Neuron (in vitro differentiated cells): ENCODE measurements around the gene RLN3.
"Not testable (repeated sequence)": the region's sequence is repeated elsewhere in the genome, so short reads cannot be mapped to it uniquely, and the experiment has no call there.

Experiments used
- H2AFZ ChIP-seq: one replicate; pipeline ENCODE4 v1.6.1; 2013; ENCODE audit warnings: low read depth, mild to moderate bottlenecking, inconsistent platforms, low read length, moderate library complexity
- H3K27me3 ChIP-seq: one replicate; pipeline ENCODE4 v1.6.1; 2013; ENCODE audit warnings: low read length; ENCODE audit not compliant: insufficient read depth
- H3K36me3 ChIP-seq: one replicate; pipeline ENCODE4 v1.6.1; 2013; ENCODE audit warnings: low read length; ENCODE audit not compliant: insufficient read depth
- H3K4me1 ChIP-seq: one replicate; pipeline ENCODE4 v1.6.1; 2013; ENCODE audit warnings: low read length; ENCODE audit not compliant: insufficient read depth
- H3K4me3 ChIP-seq: 2 replicates; pipeline ENCODE4 v1.5.1; 2013; ENCODE audit warnings: mild to moderate bottlenecking, low read length, moderate library complexity
- H3K9me3 ChIP-seq: one replicate; pipeline ENCODE4 v1.6.1; 2013; ENCODE audit warnings: low read length

The RLN3 gene

DNA sequence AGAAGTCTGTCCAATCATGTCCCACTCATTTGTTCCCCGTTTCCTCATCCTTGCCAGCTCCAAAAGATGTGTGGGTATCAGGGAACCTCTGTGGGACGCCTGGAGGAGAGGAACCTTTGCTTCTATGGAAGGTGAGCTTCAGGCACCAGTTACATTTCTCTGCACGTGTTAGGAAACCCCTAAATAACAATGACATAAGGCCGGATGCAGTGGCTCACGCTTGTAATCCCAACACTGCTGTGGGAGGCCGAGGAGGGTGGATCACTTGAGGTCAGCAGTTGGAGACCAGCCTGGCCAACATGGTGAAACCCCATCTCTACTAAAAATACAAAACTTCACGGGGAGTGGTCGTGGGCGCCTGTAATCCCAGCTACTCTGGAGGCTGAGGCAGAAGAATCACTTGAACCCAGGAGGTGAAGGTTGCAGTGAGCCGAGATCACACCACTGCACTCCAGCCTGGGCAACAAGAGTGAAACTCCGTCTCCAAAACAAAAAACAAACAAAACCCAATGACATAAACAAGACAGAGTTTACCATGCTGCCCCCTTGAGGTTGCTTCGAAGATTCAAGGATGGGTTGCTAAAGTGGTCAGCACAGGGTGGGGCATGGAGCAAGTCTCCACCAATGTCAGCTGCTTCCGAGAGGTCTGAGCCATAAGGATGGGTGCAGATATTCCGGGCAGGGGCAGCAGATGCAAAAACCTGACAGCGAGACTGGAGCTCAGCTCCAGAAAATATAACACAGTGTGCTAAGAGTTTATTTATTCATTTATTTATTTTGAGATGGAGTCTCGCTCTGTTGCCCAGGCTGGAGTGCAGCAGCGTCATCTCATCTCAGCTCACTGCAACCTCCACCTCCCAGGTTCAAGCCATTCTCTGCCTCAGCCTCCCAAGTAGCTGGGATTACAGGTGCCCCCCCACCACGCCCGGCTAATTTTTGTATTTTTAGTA is 15.0 kb downstream of the RLN3 start:
- H2AFZ ChIP-seq, H3K36me3 ChIP-seq, H3K4me1 ChIP-seq, H3K27me3 ChIP-seq, H3K4me3 ChIP-seq, H3K9me3 ChIP-seq: not testable (repeated sequence)

DNA sequence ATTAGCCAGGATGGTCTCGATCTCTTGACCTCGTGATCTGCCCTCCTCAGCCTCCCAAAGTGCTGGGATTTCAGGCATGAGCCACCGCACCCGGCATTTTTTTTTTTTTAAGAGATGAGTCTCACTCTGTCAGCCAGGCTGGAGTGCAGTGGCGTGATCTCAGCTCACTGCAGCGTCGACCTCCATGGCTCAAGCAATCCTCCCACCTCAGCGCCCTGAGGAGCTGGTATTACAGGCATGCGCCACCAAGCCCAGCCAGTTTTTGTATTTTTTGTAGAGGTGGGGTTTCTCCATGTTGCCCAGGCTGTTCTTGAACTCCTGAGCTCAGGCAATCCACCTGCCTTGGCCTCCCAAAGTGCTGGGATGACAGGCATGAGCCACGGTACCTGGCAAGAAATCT is 19.9 kb downstream of the RLN3 start:
- not testable (repeated sequence) for H3K27me3 ChIP-seq, H3K4me3 ChIP-seq, H3K4me1 ChIP-seq, H3K36me3 ChIP-seq, H2AFZ ChIP-seq, H3K9me3 ChIP-seq

DNA sequence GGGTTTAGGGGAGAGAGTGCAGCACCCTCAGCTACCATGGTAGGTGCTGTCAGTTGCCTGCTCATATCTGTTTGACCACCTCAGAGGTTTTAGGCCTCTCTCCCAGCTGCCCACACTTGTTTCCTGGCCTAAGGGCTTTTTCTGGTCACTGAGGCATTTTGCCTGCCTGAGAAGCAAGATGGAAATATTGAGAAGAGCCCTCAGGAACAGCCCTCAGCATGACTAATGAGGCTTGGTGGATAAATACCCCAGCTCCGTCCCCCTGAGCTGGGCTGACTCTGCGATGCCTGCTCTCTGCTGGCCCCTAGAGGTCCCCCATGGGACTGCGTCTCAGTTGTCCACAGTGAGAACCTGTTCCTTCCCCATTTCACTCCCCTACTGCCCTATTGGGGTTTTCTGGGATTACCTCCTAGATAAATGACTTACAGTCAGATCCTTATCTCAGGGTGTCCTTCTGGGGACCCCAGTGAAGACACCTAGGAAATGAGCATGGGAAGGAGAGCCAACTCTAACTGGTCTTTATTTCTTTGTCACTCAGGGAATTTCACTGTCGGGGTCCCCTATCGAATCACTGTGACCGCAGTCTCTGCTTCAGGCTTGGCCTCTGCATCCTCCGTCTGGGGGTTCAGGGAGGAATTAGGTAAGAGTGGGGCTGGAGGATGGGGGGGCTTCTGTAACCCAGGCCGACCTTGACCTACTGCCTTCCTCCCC is 20.6 kb downstream of the RLN3 start:
- H3K4me3 ChIP-seq, result no peak overlapping the region
- no peaks in the 10 kb centered on the region for H3K4me1 ChIP-seq
- no peaks in the 10 kb centered on the region for H3K27me3 ChIP-seq
- H3K9me3 ChIP-seq, result peaks cover 2% of the 10 kb centered on the region
- H3K36me3 ChIP-seq, result no peaks in the 10 kb centered on the region
- no peak overlapping the region for H2AFZ ChIP-seq

DNA sequence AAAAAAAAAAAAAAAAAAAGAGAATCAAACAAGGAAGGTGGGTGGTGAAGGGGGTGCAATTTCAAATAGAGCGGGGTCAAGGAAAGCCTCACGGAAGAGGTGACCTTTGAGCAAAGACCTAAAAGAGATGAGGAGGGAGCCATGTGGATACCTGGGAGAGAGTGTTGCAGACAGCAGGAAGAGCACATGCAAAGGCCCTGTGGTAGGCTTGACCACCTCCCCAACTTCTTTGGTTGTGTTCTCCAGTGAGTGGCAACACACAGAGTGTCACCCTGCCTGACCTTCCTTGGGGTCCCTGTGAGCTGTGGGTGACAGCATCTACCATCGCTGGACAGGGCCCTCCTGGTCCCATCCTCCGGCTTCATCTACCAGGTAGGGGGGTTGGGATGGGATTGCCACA is 22.6 kb downstream of the RLN3 start:
- H3K36me3 ChIP-seq, result no peaks in the 10 kb centered on the region
- no peaks in the 10 kb centered on the region for H3K27me3 ChIP-seq
- no peaks in the 10 kb centered on the region for H3K4me1 ChIP-seq
- H2AFZ ChIP-seq, result no peak overlapping the region
- H3K4me3 ChIP-seq, result no peak overlapping the region
- peaks cover 2% of the 10 kb centered on the region for H3K9me3 ChIP-seq

DNA sequence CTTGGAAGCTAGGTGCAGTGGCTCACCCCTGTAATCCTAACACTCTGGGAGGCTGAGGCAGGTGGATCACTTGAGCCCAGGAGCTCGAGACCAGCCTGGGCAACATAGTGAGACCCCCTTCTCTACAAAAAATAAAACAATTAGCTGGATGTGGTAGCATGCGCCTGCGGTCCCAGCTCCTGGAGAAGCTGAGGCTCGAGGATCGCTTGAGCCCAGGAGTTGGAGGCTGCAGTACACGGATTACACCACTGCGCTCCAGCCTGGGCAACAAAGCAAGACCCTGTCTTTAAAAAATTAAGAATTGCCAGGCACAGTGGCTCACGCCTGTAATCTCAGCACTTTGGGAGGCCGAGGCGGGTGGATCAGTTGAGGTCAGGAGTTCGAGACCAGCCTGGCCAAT is 23.0 kb downstream of the RLN3 start:
- not testable (repeated sequence) for H2AFZ ChIP-seq, H3K4me3 ChIP-seq, H3K9me3 ChIP-seq, H3K36me3 ChIP-seq, H3K4me1 ChIP-seq, H3K27me3 ChIP-seq

DNA sequence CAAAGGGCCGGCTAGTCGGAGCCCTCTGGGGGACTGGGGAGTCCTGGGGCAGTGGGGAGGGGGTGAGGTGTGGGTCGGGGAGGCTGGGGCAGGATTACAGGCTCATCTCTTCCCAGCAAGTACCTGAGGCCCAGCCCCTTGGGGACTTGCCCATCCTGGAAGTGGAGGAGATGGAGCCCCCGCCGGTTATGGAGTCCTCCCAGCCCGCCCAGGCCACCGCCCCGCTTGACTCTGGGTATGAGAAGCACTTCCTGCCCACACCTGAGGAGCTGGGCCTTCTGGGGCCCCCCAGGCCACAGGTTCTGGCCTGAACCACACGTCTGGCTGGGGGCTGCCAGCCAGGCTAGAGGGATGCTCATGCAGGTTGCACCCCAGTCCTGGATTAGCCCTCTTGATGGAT is 24.0 kb downstream of the RLN3 start:
- H3K9me3 ChIP-seq, result peaks cover 2% of the 10 kb centered on the region

DNA sequence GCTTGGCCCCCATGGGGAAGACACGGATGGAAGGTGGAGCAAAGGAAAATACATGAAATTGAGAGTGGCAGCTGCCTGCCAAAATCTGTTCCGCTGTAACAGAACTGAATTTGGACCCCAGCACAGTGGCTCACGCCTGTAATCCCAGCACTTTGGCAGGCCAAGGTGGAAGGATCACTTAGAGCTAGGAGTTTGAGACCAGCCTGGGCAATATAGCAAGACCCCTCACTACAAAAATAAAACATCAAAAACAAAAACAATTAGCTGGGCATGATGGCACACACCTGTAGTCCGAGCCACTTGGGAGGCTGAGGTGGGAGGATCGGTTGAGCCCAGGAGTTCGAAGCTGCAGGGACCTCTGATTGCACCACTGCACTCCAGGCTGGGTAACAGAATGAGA is 24.5 kb downstream of the RLN3 start:
- no peak overlapping the region for H3K4me3 ChIP-seq
- no peaks in the 10 kb centered on the region for H3K4me1 ChIP-seq
- peaks cover 2% of the 10 kb centered on the region for H3K9me3 ChIP-seq
- H3K27me3 ChIP-seq, result peaks cover 10% of the 10 kb centered on the region
- H2AFZ ChIP-seq, result no peak overlapping the region
- no peaks in the 10 kb centered on the region for H3K36me3 ChIP-seq

More for the DNA sequence above, 24.0 kb downstream of the RLN3 start:
- Histone ChIP-seq H2AFZ (no peak overlapping the region), H3K36me3 (no peaks in the 10 kb centered on the region), H3K4me3 (no peak overlapping the region), H3K27me3 (peaks cover 10% of the 10 kb centered on the region), H3K4me1 (no peaks in the 10 kb centered on the region)

DNA sequence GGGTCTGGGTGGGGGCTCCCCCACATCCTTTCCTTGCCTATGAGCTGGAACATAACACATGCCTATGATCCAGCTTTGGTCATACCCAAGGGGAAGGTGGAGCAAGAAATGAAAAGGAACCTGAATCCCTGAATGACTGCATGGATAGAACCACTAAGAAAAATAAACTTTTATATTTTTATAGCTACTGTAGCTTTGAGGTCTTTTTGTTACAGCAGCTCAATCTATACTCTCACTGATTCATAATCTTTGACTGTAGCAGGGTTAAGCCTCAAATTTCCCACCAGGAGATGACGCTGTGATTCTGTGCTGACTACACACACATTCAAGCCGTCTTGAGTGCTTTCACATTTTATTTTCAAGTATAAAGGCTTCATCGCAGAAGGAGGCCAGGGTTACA is 25.1 kb downstream of the RLN3 start:
- Histone ChIP-seq H3K4me1 (peaks cover 1% of the 10 kb centered on the region), H2AFZ (no peak overlapping the region), H3K9me3 (peaks cover 2% of the 10 kb centered on the region), H3K4me3 (no peak overlapping the region), H3K36me3 (no peaks in the 10 kb centered on the region), H3K27me3 (peaks cover 10% of the 10 kb centered on the region)

DNA sequence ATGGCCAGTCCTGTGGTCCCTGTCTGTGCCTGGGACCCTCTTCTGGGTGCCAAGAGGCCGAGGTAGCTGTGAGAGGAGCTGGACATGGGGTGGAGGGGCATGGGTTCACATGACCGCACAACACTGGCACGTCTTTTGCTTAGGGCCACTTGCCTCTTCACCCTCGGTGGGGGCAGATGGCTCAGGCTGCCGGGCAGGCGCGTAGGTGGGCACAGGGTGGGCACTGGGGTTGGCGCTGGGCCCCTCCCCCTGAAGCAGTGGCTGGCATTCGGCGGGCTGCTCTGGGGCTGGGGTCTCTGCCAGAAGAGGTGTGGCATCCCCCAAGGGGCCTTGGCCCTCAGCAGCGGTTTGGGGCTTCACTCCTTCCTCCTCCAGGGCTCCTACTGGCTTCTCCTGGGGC is 25.6 kb downstream of the RLN3 start:
- Histone ChIP-seq H3K27me3 (peaks cover 13% of the 10 kb centered on the region), H3K4me3 (no peak overlapping the region), H3K36me3 (no peaks in the 10 kb centered on the region), H3K9me3 (peaks cover 2% of the 10 kb centered on the region), H2AFZ (no peak overlapping the region), H3K4me1 (peaks cover 4% of the 10 kb centered on the region)

DNA sequence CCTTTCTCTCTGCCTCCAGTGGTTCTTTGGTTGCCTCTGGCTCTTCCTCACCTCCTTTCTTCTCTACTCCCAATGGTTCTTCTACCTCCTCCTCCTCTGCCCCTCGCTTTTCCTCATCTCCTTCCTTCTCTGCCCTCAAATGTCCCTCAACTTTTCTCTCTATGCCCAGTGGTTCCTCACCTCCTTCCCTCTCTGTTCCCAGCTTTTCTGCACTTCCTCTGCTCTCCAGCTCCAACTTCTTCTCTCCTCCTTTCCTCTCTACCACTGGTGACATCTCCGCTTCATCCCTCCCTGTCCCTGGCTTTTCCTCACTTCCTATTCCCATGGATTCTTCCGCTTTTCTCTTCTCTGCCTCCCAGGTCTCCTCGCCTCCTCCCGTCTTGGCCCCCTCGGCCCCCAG is 26.2 kb downstream of the RLN3 start:
- peaks cover 16% of the 10 kb centered on the region for H3K27me3 ChIP-seq

DNA sequence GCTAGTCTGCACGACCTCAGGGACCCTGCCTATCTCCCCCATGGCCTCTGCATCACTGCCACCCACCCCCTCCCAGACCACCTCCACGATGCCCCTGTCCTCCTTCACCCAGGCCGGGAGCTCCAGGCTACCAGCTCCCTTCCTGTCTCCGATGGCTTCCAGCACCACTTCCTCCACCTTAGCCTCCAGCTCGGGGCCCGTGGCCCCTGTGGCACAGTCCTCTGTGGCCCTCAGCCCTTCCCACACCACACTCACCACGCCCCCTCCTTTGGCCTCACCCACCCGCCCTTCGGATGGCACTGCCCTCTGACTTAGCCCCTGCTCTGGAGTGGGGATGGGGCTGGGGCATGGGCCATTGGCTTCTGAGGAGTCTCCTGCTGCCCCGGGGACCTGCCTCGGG is 26.8 kb downstream of the RLN3 start:
- H3K4me1 ChIP-seq, result peaks cover 7% of the 10 kb centered on the region
- H2AFZ ChIP-seq, result no peak overlapping the region
- H3K27me3 ChIP-seq, result peaks cover 16% of the 10 kb centered on the region
- H3K4me3 ChIP-seq, result no peak overlapping the region
- H3K9me3 ChIP-seq, result peaks cover 2% of the 10 kb centered on the region
- H3K36me3 ChIP-seq, result no peaks in the 10 kb centered on the region

More for the DNA sequence above, 26.2 kb downstream of the RLN3 start:
- Histone ChIP-seq H3K36me3 (no peaks in the 10 kb centered on the region), H3K4me3 (no peak overlapping the region), H3K9me3 (peaks cover 2% of the 10 kb centered on the region), H3K4me1 (peaks cover 4% of the 10 kb centered on the region), H2AFZ (no peak overlapping the region)

DNA sequence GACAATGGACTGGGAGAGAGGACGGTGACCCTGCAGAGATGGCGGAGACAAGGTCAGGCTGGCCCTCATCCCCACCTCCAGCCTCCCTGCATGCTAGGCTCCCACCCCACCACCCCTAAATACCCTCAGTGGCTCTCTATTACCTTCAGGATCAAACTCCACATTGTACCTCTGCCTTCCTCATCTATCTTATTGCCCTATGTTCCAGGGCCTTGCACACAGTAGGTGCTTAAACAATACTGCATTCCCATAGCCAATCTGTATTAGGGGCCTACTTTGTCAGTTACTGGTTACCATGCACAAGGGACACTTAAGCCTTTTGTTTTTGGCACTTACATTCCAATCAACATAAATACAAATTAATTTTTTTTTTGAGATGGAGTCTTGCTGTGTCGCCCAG is 27.4 kb downstream of the RLN3 start:
- H2AFZ ChIP-seq, result no peak overlapping the region
- peaks cover 16% of the 10 kb centered on the region for H3K27me3 ChIP-seq
- peaks cover 8% of the 10 kb centered on the region for H3K4me1 ChIP-seq
- H3K9me3 ChIP-seq, result peaks cover 2% of the 10 kb centered on the region
- H3K4me3 ChIP-seq, result no peak overlapping the region
- no peaks in the 10 kb centered on the region for H3K36me3 ChIP-seq

DNA sequence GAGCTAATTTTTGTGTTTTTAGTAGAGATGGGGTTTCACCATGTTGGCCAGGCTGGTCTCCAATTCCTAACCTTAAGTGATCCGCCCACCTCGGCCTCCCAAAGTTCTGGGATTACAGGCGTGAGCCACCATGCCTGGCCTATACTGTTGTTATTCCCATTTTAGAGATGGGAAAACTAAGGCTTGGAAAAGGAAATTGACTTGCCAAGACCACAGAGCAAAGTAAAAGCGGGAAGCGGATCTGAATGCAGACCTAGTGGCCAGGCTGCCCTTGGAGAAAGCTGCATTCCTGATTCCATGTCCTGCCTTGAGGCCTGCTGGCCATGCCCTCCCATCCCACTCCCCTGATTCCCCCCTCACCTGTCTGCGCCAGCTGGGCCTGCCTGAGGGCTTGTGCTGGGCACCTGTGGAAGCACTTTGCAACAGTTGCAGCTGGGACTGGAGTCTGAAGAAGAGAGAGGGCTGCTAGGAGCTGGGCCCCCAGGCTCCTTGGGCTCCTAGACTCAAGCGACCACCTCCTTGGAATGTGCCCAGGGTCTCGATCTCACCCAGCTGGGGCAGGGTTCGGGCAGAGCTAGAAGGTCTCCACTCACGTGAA is 28.2 kb downstream of the RLN3 start:
- Histone ChIP-seq H3K4me3 (no peak overlapping the region), H2AFZ (no peak overlapping the region), H3K9me3 (peaks cover 2% of the 10 kb centered on the region), H3K36me3 (no peaks in the 10 kb centered on the region), H3K27me3 (peaks cover 18% of the 10 kb centered on the region), H3K4me1 (peaks cover 8% of the 10 kb centered on the region)
